ENCODE results near the gene GALNT18.

DNA sequence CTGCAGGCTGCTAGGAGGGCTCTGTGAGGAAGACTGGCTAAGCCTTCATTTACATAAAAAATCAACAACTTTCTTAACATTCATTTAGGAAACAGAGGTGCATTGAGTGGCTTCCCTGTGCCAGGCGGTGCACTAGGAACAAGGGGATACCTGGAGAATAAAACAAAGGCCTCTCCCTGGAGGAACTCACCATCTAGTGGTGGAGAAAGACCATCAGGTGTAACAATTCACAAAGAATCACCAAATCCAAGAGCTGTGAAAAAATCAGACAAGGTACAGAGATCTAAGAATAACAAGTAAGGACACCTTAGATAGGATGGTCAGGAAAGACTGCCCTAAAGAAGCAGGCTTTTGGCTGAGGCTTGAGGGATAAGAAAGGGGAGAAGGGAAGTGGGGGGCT, 309.1 kb downstream of the GALNT18 start:
- TF ChIP-seq, protein P1, sequence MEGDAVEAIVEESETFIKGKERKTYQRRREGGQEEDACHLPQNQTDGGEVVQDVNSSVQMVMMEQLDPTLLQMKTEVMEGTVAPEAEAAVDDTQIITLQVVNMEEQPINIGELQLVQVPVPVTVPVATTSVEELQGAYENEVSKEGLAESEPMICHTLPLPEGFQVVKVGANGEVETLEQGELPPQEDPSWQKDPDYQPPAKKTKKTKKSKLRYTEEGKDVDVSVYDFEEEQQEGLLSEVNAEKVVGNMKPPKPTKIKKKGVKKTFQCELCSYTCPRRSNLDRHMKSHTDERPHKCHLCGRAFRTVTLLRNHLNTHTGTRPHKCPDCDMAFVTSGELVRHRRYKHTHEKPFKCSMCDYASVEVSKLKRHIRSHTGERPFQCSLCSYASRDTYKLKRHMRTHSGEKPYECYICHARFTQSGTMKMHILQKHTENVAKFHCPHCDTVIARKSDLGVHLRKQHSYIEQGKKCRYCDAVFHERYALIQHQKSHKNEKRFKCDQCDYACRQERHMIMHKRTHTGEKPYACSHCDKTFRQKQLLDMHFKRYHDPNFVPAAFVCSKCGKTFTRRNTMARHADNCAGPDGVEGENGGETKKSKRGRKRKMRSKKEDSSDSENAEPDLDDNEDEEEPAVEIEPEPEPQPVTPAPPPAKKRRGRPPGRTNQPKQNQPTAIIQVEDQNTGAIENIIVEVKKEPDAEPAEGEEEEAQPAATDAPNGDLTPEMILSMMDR (IDR thresholded peaks at IDR 0.05), result no peak
- no peak for TF ChIP-seq POLR2AphosphoS5 (IDR thresholded peaks at IDR 0.05; ENCODE audit: insufficient read depth in 1 of 2, low read depth in 1 of 2)
- TF ChIP-seq POLR2A (IDR thresholded peaks at IDR 0.05), result no peak
